ENCODE measurements around the gene STARD10.
A peak's percentile ranks its signal among the peaks of the same experiment; 100 is the strongest.
"Not testable (repeated sequence)": the region's sequence is repeated elsewhere in the genome, so short reads cannot be mapped to it uniquely, and the experiment has no call there.

STARD10 gene

GRCh38 chr11:72793425-72794367, at the start of gene STARD10:
TSS of gene STARD10 (minus strand) at chr11:72794047. CDS start at chr11:72781181, 12,866 bp downstream.
- peak; percentile 91 for DNase-seq

GRCh38 chr11:72842653-72843330, 48.9 kb upstream of the STARD10 start:
- no peak for DNase-seq

GRCh38 chr11:72842126-72842525, 48.3 kb upstream of the STARD10 start:
- DNase-seq = no peak

GRCh38 chr11:72841397-72841796, 47.5 kb upstream of the STARD10 start:
- DNase-seq = no peak

- DNase-seq = no peak
Observed at GRCh38 chr11:72840780-72841179, 46.9 kb upstream of the STARD10 start.

- no peak for DNase-seq
Observed at GRCh38 chr11:72838691-72839305, 45.0 kb upstream of the STARD10 start.

- DNase-seq = no peak
Observed at GRCh38 chr11:72836111-72836510, 42.3 kb upstream of the STARD10 start.

- DNase-seq = no peak
Observed at GRCh38 chr11:72834905-72835304, 41.1 kb upstream of the STARD10 start.

- no peak for DNase-seq
Observed at GRCh38 chr11:72833811-72834493, 40.1 kb upstream of the STARD10 start.

GRCh38 chr11:72833083-72833733, 39.4 kb upstream of the STARD10 start:
- no peak for DNase-seq

GRCh38 chr11:72832301-72833082, 38.6 kb upstream of the STARD10 start:
- DNase-seq = no peak

- peak; percentile 54 for DNase-seq
Observed at GRCh38 chr11:72831521-72832300, 37.9 kb upstream of the STARD10 start.

- DNase-seq = no peak
Observed at GRCh38 chr11:72829884-72830533, 36.2 kb upstream of the STARD10 start.

- no peak for DNase-seq
Observed at GRCh38 chr11:72829178-72829577, 35.3 kb upstream of the STARD10 start.

- DNase-seq = no peak
Observed at GRCh38 chr11:72828692-72829101, 34.9 kb upstream of the STARD10 start.

GRCh38 chr11:72828081-72828567, 34.3 kb upstream of the STARD10 start:
- DNase-seq = no peak

GRCh38 chr11:72827656-72828055, 33.8 kb upstream of the STARD10 start:
- DNase-seq = not testable (repeated sequence)

GRCh38 chr11:72826942-72827480, 33.2 kb upstream of the STARD10 start:
- DNase-seq = no peak

GRCh38 chr11:72826191-72826941, 32.5 kb upstream of the STARD10 start:
- DNase-seq = no peak
